Body of pancreas (tissue), 4 donors: ENCODE measurements around the gene UBR7. TPM values are rescaled to one million over a fixed set of nuclear protein-coding genes. Genes with fewer than 3 reads are reported as not detected.

Experiments used
- ATAC-seq: fragments of 150-250 bp; one replicate; pipeline ENCODE4 v1.9.1; 2016
- DNase-seq, 4 donors: peaks; one replicate each; pipeline ENCODE4 v3.0.0-alpha.2; 2019
- H3K27ac ChIP-seq, 4 donors: fragments of 200-600 bp; sonication (generic); 1 replicate in 3 of 4; 2 replicates in 1 of 4; pipeline versions ENCODE4 v1.5.1 to v1.6.1; 2016 to 2019; ENCODE audit warnings: mild to moderate bottlenecking in 1 of 4, mixed read lengths in 1 of 4, moderate library complexity in 1 of 4
- H3K27me3 ChIP-seq, 2 donors: fragments of 200-600 bp; sonication (generic); one replicate each; pipeline ENCODE4 v1.6.0; 2016; ENCODE audit warnings: mild to moderate bottlenecking in 1 of 2
- H3K36me3 ChIP-seq, 2 donors: fragments of 200-600 bp; sonication (generic); replicated peaks in 1 of 2; 2 replicates each; pipeline ENCODE4 v1.5.1; 2016; ENCODE audit warnings: low read depth in 2 of 2; ENCODE audit not compliant: insufficient read depth in 1 of 2
- H3K4me1 ChIP-seq: fragments of 200-600 bp; sonication (generic); one replicate; pipeline ENCODE4 v1.6.0; 2016
- H3K4me3 ChIP-seq, 2 donors: fragments of 200-600 bp; sonication (generic); 1 replicate in 1 of 2; 2 replicates in 1 of 2; pipeline ENCODE4 v1.5.1; 2016 to 2019
- H3K9me3 ChIP-seq, 3 donors: fragments of 200-600 bp; sonication (generic); 1 replicate in 2 of 3; 2 replicates in 1 of 3; pipeline ENCODE4 v1.5.1; 2016
- POLR2A ChIP-seq, 3 donors: fragments of 450-650 bp; IDR thresholded peaks; one replicate each; pipeline ENCODE4 v1.6.1; 2016; ENCODE audit warnings: antibody characterized with exemption in 3 of 3, mild to moderate bottlenecking in 2 of 3
- WGBS, 2 donors: methylation state at CpG; one replicate each; pipeline ENCODE4 v1.1.5; 2017; 5-methylcytosine and 5-hydroxymethylcytosine counted together
- intact Hi-C: fragments of 100-400 bp; cut with DNase I; formaldehyde crosslinking; loops from one replicate; pipeline ENCODE4 v1.15.1; 2023
- total RNA-seq, 2 donors: library from RNA; depleted of rRNA; stranded (reverse); fragments of >200 nt; gene quantifications; one replicate each; pipeline ENCODE4 v1.1.0, GENCODE V29; 2016
- TF ChIP-seq, protein P1 (sequence below), 7 experiments: fragments of 450-650 bp in 4 of 7; fragments of 200-600 bp in 3 of 7; sonication (generic) in 3 of 7; IDR thresholded peaks; one replicate each; pipeline ENCODE4 v1.5.1; 2016 to 2019; ENCODE audit warnings: antibody characterized with exemption in 7 of 7

Gene UBR7
- total RNA-seq, 2 donors from 2014 or later = 4.9 to 17.4 TPM

DNA sequence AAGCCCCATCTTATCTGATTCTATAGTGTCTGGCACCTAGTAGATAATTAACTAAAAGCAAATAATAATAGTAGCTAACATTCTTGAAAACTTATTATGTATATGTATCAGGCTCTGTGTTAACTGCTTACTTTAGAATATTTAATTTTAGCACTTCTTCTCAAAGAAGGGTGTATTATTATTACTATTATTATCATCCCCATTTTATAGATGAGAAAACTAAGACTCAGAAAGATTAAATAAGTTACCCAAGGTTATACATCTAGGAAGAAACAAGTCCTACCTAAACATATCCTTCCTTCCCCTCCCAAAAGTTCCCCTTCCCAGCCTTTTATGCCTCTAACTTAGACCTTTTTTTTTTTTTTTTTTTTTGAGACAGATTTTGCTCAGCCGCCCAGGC lies 61.4 kb downstream of the UBR7 start:
- TF ChIP-seq, protein P1, sequence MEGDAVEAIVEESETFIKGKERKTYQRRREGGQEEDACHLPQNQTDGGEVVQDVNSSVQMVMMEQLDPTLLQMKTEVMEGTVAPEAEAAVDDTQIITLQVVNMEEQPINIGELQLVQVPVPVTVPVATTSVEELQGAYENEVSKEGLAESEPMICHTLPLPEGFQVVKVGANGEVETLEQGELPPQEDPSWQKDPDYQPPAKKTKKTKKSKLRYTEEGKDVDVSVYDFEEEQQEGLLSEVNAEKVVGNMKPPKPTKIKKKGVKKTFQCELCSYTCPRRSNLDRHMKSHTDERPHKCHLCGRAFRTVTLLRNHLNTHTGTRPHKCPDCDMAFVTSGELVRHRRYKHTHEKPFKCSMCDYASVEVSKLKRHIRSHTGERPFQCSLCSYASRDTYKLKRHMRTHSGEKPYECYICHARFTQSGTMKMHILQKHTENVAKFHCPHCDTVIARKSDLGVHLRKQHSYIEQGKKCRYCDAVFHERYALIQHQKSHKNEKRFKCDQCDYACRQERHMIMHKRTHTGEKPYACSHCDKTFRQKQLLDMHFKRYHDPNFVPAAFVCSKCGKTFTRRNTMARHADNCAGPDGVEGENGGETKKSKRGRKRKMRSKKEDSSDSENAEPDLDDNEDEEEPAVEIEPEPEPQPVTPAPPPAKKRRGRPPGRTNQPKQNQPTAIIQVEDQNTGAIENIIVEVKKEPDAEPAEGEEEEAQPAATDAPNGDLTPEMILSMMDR (IDR thresholded peaks at IDR 0.05) = no peak
- no peak for TF ChIP-seq POLR2A (IDR thresholded peaks at IDR 0.05)
- H3K27ac ChIP-seq = no peak overlapping the region
- peaks cover 6% of the 10 kb centered on the region for H3K4me1 ChIP-seq
- H3K9me3 ChIP-seq = no peaks in the 10 kb centered on the region
- no peak overlapping the region for H3K4me3 ChIP-seq
- H3K36me3 ChIP-seq = peaks cover 0 to 2% of the 10 kb centered on the region in 2 donors
- intact Hi-C loops = no loop called here
- no peaks in the 10 kb centered on the region for H3K27me3 ChIP-seq
- 95 to 100% methylated on average over 1 of the region's 1 CpG for WGBS, 2 donors
- DNase-seq (no peak), ATAC-seq (no peak)

DNA sequence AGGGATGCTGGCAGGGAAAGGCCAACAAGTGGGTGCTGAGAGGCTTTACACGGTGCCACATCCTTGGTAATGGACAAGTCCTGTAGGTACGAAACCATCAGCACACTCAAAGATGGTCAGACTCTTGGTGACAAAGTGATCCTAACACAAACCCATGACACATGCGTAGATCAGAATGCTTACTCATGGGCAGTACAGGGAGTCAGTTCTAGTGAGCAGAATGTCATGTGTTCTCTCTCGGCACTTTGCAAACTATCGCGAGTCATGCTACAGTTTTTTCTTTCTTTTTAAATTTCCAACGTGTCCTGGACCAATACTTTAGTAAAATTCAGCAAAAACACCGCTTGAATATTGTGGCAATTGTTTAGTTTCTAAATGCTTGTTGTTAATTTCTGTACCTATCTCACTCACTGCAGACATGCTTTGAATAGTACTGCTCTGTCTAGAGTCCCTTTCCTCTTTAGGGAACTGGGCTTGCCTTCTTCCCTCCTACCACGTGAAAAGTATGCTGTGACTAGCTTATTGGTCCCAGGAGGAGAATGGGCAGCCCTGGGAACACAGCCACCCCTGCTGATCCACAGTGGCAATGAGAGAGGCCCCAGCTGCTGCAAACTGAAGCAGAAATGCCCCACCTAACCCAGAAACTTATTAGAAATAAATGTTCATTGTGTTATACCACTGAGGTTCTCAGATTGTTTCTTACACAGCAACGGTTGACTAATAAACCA lies 62.4 kb downstream of the UBR7 start:
- Histone ChIP-seq H3K4me1 (peaks cover 6% of the 10 kb centered on the region), H3K27ac (no peak overlapping the region), H3K9me3 (no peaks in the 10 kb centered on the region), H3K36me3 (no peaks in the 10 kb centered on the region), H3K4me3 (no peak overlapping the region), H3K27me3 (no peaks in the 10 kb centered on the region)
- TF ChIP-seq, protein P1 (IDR thresholded peaks at IDR 0.05) = no peak
- no peak for TF ChIP-seq POLR2A (IDR thresholded peaks at IDR 0.05)
- intact Hi-C loops = no loop called here
- ATAC-seq = no peak
- WGBS, 2 donors = 77 to 80% methylated on average over 10 of the region's 10 CpGs
- DNase-seq = no peak

DNA sequence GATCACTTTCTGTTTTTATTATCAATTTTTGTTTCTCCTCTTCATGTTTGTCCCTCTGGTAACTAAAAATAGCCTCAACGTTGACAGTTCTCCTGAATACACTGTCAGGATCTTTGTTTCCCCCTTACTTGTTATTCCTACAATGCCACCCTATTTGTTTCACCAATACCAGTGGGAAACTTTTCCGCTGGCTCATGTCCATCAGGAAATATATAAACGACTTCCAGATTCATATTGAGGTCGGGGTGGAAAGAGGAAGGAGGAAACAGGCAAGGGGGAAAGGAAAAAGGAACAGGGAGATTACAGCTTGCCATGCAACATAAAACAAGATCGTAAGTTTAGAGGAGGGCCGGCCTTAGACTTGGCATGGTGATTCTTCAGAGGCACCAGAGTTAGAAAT lies 64.1 kb downstream of the UBR7 start:
- 42 to 55% methylated on average over 6 of the region's 6 CpGs for WGBS, 2 donors
- no peak for ATAC-seq
- Histone ChIP-seq H3K36me3 (no peaks in the 10 kb centered on the region), H3K9me3 (no peaks in the 10 kb centered on the region), H3K4me3 (no peak overlapping the region), H3K4me1 (peaks cover 6% of the 10 kb centered on the region), H3K27ac (peak overlapping the region in 1 of 4 donors; percentile 19), H3K27me3 (no peaks in the 10 kb centered on the region)
- no peak for DNase-seq
- intact Hi-C loops = no loop called here
- TF ChIP-seq, protein P1 (IDR thresholded peaks at IDR 0.05) = no peak
- no peak for TF ChIP-seq POLR2A (IDR thresholded peaks at IDR 0.05)

DNA sequence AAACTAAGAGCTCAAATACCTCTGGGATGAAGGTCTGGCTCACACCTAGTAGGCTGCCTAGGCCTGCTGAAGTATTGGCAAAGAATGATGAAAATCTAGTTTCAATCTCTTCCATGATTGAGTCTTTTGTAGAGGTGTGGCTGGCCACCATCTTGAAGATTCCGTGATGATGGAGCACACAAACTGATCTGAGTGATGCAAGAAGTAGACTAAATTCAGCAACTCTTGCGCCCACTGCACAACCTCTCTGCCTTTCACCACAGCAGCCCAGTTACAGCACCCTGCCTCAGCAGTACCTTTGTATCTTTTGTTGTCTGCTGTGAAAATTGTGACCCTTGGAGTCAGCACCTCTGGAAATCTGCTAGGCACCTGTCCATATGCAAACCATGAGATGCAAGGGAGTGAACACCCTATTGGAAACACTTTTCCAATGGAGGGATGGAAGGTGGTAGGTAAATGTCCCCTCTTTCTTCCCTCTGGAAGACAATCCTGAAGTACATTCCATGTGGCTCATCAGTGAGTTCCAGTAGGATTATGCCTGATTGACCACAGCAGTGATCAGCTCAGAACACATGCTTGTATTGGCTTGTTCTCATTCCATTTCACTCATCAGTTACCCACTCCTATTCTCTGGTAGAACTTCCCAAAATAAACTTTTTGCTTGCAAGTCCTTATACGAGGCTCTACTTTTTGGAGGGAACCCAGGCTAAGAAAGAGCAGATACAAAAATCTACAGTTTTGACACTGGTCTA lies 67.2 kb downstream of the UBR7 start:
- Histone ChIP-seq H3K36me3 (no peaks in the 10 kb centered on the region), H3K27ac (no peak overlapping the region), H3K9me3 (no peaks in the 10 kb centered on the region), H3K27me3 (no peaks in the 10 kb centered on the region), H3K4me3 (no peak overlapping the region), H3K4me1 (peaks cover 8% of the 10 kb centered on the region)
- intact Hi-C loops = no loop called here
- TF ChIP-seq, protein P1 (IDR thresholded peaks at IDR 0.05) = no peak
- no peak for TF ChIP-seq POLR2A (IDR thresholded peaks at IDR 0.05)
- ATAC-seq (no peak), DNase-seq (no peak)
- WGBS, 2 donors = 92 to 100% methylated on average over 3 of the region's 3 CpGs
